Measurements from ENCODE around the gene MEOX2.

Gene MEOX2

GRCh38 chr7:15686295-15686956 is at the start of gene MEOX2:
TSS of gene MEOX2 (minus strand) at chr7:15686683. CDS start at chr7:15686402, 281 bp downstream.
- in situ Hi-C loops (cut with MboI; ENCODE audit: low sequenced_read_pairs) = no loop called here

- in situ Hi-C loops (cut with MboI; ENCODE audit: low sequenced_read_pairs) = no loop called here
These were observed 43.3 kb upstream of the MEOX2 start for GRCh38 chr7:15729746-15730145.

- in situ Hi-C loops (cut with MboI; ENCODE audit: low sequenced_read_pairs) = no loop called here
These were observed 38.6 kb upstream of the MEOX2 start for GRCh38 chr7:15725051-15725450.

GRCh38 chr7:15723841-15724240 is 37.4 kb upstream of the MEOX2 start:
- in situ Hi-C loops (cut with MboI; ENCODE audit: low sequenced_read_pairs) = no loop called here

GRCh38 chr7:15720849-15721471 is 34.5 kb upstream of the MEOX2 start:
- in situ Hi-C loops (cut with MboI; ENCODE audit: low sequenced_read_pairs) = no loop called here

GRCh38 chr7:15719311-15719710 is 32.8 kb upstream of the MEOX2 start:
- in situ Hi-C loops (cut with MboI; ENCODE audit: low sequenced_read_pairs) = no loop called here

GRCh38 chr7:15715435-15715834 is 29.0 kb upstream of the MEOX2 start:
- in situ Hi-C loops (cut with MboI; ENCODE audit: low sequenced_read_pairs) = no loop called here

- in situ Hi-C loops (cut with MboI; ENCODE audit: low sequenced_read_pairs) = no loop called here
These were observed 23.5 kb upstream of the MEOX2 start for GRCh38 chr7:15709978-15710377.

- in situ Hi-C loops (cut with MboI; ENCODE audit: low sequenced_read_pairs) = no loop called here
These were observed 21.1 kb upstream of the MEOX2 start for GRCh38 chr7:15707570-15707969.

- in situ Hi-C loops (cut with MboI; ENCODE audit: low sequenced_read_pairs) = no loop called here
These were observed 17.2 kb upstream of the MEOX2 start for GRCh38 chr7:15703732-15704131.

GRCh38 chr7:15692501-15693020 is 6.1 kb upstream of the MEOX2 start:
- in situ Hi-C loops (cut with MboI; ENCODE audit: low sequenced_read_pairs) = no loop called here

- in situ Hi-C loops (cut with MboI; ENCODE audit: low sequenced_read_pairs) = no loop called here
These were observed 2.4 kb upstream of the MEOX2 start for GRCh38 chr7:15688911-15689310.

GRCh38 chr7:15688279-15688626 is 1.8 kb upstream of the MEOX2 start:
- in situ Hi-C loops (cut with MboI; ENCODE audit: low sequenced_read_pairs) = no loop called here

- in situ Hi-C loops (cut with MboI; ENCODE audit: low sequenced_read_pairs) = no loop called here
These were observed 1.2 kb upstream of the MEOX2 start for GRCh38 chr7:15687546-15688278.

- in situ Hi-C loops (cut with MboI; ENCODE audit: low sequenced_read_pairs) = no loop called here
These were observed 568 bp upstream of the MEOX2 start for GRCh38 chr7:15686957-15687545.

- in situ Hi-C loops (cut with MboI; ENCODE audit: low sequenced_read_pairs) = no loop called here
These were observed 857 bp downstream of the MEOX2 start for GRCh38 chr7:15685358-15686294.

GRCh38 chr7:15684871-15685270 is 1.6 kb downstream of the MEOX2 start:
- in situ Hi-C loops (cut with MboI; ENCODE audit: low sequenced_read_pairs) = no loop called here

- in situ Hi-C loops (cut with MboI; ENCODE audit: low sequenced_read_pairs) = no loop called here
These were observed 2.2 kb downstream of the MEOX2 start for GRCh38 chr7:15684111-15684800.

GRCh38 chr7:15682751-15683245 is 3.7 kb downstream of the MEOX2 start:
- in situ Hi-C loops (cut with MboI; ENCODE audit: low sequenced_read_pairs) = no loop called here

- in situ Hi-C loops (cut with MboI; ENCODE audit: low sequenced_read_pairs) = no loop called here
These were observed 4.4 kb downstream of the MEOX2 start for GRCh38 chr7:15682111-15682510.
